ENCODE results near the gene GRHL3.

DNA sequence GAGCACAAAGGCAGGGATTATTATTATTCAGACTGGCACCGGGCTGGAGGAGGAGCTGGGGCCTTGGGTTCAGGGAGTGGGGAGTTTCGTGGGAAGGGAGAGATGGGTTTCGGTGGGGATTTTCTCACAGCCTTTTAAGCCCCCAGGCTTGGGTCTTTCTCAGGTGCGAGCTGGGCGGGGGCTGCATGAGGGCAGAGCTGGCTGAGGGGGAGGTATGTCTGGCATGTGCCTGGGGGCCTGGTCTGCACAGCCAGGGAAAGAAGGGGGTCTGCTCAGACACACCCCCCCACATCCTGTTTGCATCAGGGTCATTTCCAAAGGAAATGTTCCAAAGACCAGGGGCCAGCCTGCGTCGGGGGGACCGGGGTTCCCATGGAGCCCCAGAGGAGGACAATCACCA lies 21.6 kb downstream of the GRHL3 start:
- TF ChIP-seq POLR2AphosphoS5 (IDR thresholded peaks at IDR 0.05; ENCODE audit: borderline replicate concordance, low read depth, low read length) (no peak), FOXP2 (optimal IDR thresholded peaks at IDR 0.05; ENCODE audit: control extremely low read depth, extremely low read length, insufficient read depth) (no peak)

Data from SK-N-MC (cell line).